Neuronal stem cell (in vitro differentiated cells): ENCODE data around the gene GPS1.
A peak's percentile ranks its signal among the peaks of the same experiment; 100 is the strongest.

Experiments
- DNase-seq: peaks from one replicate; pipeline ENCODE4 v3.0.0-alpha.2; 2013; ENCODE audit warnings: low spot score
- H2AFZ ChIP-seq: one replicate; pipeline ENCODE4 v1.6.1; 2013; ENCODE audit warnings: mild to moderate bottlenecking, low read length, inconsistent platforms
- H2AK5ac ChIP-seq: 2 replicates; pipeline ENCODE4 v1.6.1; 2013; ENCODE audit warnings: low read depth, mild to moderate bottlenecking, inconsistent platforms, low read length, moderate library complexity, mixed read lengths
- H2BK120ac ChIP-seq: 2 replicates; pipeline ENCODE4 v1.6.1; 2013; ENCODE audit warnings: low read depth, mild to moderate bottlenecking, inconsistent platforms, low read length, moderate library complexity, mixed read lengths
- H2BK12ac ChIP-seq: one replicate; pipeline ENCODE4 v1.6.1; 2013; ENCODE audit warnings: low read length, inconsistent platforms
- H2BK15ac ChIP-seq: 2 replicates; pipeline ENCODE4 v1.6.1; 2013; ENCODE audit warnings: mild to moderate bottlenecking, low read length, inconsistent platforms, mixed read lengths
- H2BK5ac ChIP-seq: one replicate; pipeline ENCODE4 v1.6.1; 2013; ENCODE audit warnings: inconsistent platforms, mild to moderate bottlenecking, low read length, moderate library complexity
- H3K14ac ChIP-seq: one replicate; pipeline ENCODE4 v1.6.1; 2013; ENCODE audit warnings: low read length, inconsistent platforms
- H3K18ac ChIP-seq: 2 replicates; pipeline ENCODE4 v1.6.1; 2013; ENCODE audit warnings: low read length, inconsistent platforms
- H3K23ac ChIP-seq: 2 replicates; pipeline ENCODE4 v1.6.1; 2013; ENCODE audit warnings: low read depth, mild to moderate bottlenecking, mixed read lengths, low read length, inconsistent platforms; ENCODE audit not compliant: poor library complexity
- H3K27ac ChIP-seq: replicated peaks from 3 replicates; pipeline ENCODE4 v1.5.1; 2013; ENCODE audit warnings: low read length, inconsistent platforms
- H3K27me3 ChIP-seq, 3 experiments: 2 replicates each; pipeline ENCODE4 v1.6.1; 2013; ENCODE audit warnings: low read length in 3 of 3, mild to moderate bottlenecking in 2 of 3, inconsistent platforms in 1 of 3, low read depth in 1 of 3, mixed read lengths in 1 of 3, moderate library complexity in 1 of 3; ENCODE audit not compliant: control insufficient read depth in 3 of 3, insufficient read depth in 3 of 3
- H3K36me3 ChIP-seq, 2 donors: replicated peaks in 1 of 2; 2 replicates each; pipeline ENCODE4 v1.6.1; 2013; ENCODE audit warnings: low read length in 2 of 2; ENCODE audit not compliant: control insufficient read depth in 2 of 2, insufficient read depth in 2 of 2
- H3K4ac ChIP-seq: 2 replicates; pipeline ENCODE4 v1.6.1; 2013; ENCODE audit warnings: inconsistent platforms, mild to moderate bottlenecking, low read length, moderate library complexity
- H3K4me1 ChIP-seq, 2 donors: 1 replicate in 1 of 2; 2 replicates in 1 of 2; pipeline ENCODE4 v1.6.1; 2013; ENCODE audit warnings: low read length in 2 of 2, low read depth in 1 of 2; ENCODE audit not compliant: control insufficient read depth in 2 of 2, insufficient read depth in 1 of 2
- H3K4me2 ChIP-seq: one replicate; pipeline ENCODE4 v1.6.1; 2013; ENCODE audit warnings: mild to moderate bottlenecking, low read length, inconsistent platforms; ENCODE audit not compliant: insufficient read depth, poor library complexity, severe bottlenecking
- H3K4me3 ChIP-seq, 2 donors: 2 replicates each; pipeline ENCODE4 v1.5.1; 2013; ENCODE audit warnings: low read length in 2 of 2, mild to moderate bottlenecking in 2 of 2, inconsistent platforms in 1 of 2, moderate library complexity in 1 of 2
- H3K79me1 ChIP-seq: one replicate; pipeline ENCODE4 v1.6.1; 2013; ENCODE audit warnings: low read depth, mild to moderate bottlenecking, inconsistent platforms, low read length, moderate library complexity
- H3K9ac ChIP-seq: one replicate; pipeline ENCODE4 v1.6.1; 2013; ENCODE audit warnings: mild to moderate bottlenecking, low read depth, low read length, inconsistent platforms; ENCODE audit not compliant: poor library complexity
- H3K9me3 ChIP-seq, 2 donors: replicated peaks in 1 of 2; 2 replicates each; pipeline versions ENCODE3 to v1.6.1; 2013; ENCODE audit warnings: low read length in 2 of 2, mild to moderate bottlenecking in 2 of 2, inconsistent platforms in 1 of 2, low read depth in 1 of 2, mixed read lengths in 1 of 2, moderate library complexity in 1 of 2; ENCODE audit not compliant: control insufficient read depth in 2 of 2, insufficient read depth in 1 of 2
- H4K8ac ChIP-seq: one replicate; pipeline ENCODE4 v1.6.1; 2013; ENCODE audit warnings: low read depth, mild to moderate bottlenecking, inconsistent platforms, low read length, moderate library complexity
- H4K91ac ChIP-seq: one replicate; pipeline ENCODE4 v1.6.1; 2013; ENCODE audit warnings: low read length, low read depth, mild to moderate bottlenecking, inconsistent platforms; ENCODE audit not compliant: poor library complexity
- WGBS, 2 donors: extraction: QIAGEN DNeasy Blood & Tissue Kit; methylation state at CpG; one replicate each; pipeline ENCODE4 v1.1.7; 2013; ENCODE audit warnings: missing lambda C conversion rate in 2 of 2, mixed read lengths in 1 of 2; ENCODE audit not compliant: insufficient read length in 2 of 2, insufficient replicate concordance in 1 of 2; ENCODE audit errors: extremely low coverage in 2 of 2; 5-methylcytosine and 5-hydroxymethylcytosine counted together

The GPS1 gene

DNA sequence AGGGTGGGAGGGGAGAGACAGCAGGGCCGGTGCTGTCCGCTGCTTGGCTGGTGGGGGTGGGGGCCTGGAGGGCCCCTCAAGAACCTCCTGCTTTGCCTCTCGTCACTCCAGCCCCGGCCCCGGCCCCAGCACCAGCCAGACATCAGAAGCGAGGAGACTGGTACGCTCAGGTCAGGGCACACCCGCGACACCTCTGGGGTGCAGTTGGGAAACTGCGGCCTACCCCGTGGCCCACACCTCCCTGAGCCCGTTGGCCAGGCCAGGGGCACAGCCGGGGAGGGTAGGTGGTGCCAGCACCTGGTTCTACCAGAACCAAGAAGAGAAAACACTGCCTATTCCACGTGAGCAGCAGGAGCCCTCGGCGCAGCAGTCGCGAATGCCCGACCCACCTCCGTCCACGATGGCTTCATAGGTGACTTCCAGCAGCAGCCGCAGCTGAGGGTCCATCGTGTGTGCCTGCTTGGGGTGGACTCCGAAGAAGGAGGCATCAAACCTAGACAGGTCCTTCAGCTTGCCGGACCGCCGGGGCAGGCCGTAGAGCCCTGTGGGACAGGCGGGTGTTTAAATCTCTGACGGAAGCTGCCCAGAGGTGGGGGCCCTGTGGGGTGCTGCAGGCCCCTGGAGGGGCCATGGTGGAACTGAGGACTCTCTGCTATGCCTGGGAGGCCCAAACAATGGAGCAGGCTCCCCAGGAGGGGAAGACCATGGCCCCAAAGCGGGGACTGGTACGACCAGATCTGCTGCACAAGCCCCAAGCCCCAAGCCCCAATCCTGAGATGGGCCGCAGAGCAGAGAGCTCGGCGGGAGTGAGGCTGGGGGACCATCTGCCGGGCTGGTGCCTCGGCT, 43.5 kb downstream of the GPS1 start:
- Histone ChIP-seq H2AK5ac (no peak overlapping the region), H3K4me3 (peak overlapping the region; percentile 52 to 94), H3K27ac (no peak overlapping the region), H2BK15ac (no peak overlapping the region), H3K79me1 (peaks cover 48% of the 10 kb centered on the region), H2BK120ac (no peak overlapping the region), H3K4ac (no peak overlapping the region), H3K4me2 (peak overlapping the region; percentile 87), H4K91ac (no peak overlapping the region), H2BK5ac (peak overlapping the region; percentile 60), H2AFZ (no peak overlapping the region), H4K8ac (no peak overlapping the region), H3K9ac (peak overlapping the region; percentile 98), H3K14ac (peak overlapping the region; percentile 75), H3K27me3 (no peaks in the 10 kb centered on the region), H3K9me3 (no peaks in the 10 kb centered on the region), H3K36me3 (peaks cover 53 to 69% of the 10 kb centered on the region in 2 donors), H3K4me1 (peaks cover 25 to 31% of the 10 kb centered on the region in 2 donors), H3K23ac (peak overlapping the region; percentile 99), H2BK12ac (no peak overlapping the region), H3K18ac (peak overlapping the region; percentile 95)
- DNase-seq = no peak
- no CpG with 5 or more reads among the region's 37 CpGs for WGBS, 2 donors

DNA sequence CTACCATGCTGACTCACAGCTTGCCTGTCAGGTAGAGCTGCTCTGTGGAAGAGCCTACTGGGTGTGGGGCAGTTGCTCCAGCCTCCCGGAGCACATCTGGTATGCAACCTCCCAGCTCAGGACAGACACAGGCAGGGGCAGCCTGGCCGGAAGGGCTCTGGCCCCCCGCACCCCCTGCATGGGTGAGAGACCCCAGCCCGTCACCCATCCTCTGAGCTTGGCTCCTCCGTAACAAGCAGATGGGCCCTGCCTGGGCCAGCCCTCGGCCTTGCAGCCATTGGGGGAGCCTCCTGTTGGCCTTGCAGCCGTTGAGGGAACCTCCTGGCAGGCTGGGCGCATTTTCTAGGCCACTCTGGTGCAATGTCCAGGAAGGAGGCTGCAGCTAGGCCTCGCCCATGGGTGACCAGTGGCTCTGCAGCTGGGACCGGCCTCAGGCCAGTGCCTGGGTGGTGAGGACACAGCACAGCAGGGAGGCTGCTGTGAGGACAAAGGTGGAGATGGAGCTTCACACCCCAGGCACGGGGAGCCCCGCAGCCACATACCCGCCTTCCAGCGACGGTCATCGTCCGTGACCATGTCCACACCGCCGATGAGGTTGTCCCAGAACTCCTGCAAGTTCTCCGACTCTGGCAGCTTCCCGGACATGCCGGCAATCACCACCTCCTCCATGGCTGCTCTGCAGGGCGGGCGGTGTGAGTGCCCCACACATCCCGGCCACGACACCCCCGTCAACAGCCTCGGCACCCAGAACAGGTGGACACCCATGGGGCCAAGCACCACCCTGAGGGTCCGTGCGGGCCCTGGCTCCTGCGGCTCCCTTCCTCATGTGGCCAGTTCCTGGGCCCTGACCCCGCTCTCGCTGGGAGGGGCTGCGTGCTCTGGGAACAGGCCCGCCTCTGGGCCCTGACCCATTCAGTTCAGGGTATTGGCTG, 44.3 kb downstream of the GPS1 start:
- Histone ChIP-seq H3K18ac (peak overlapping the region; percentile 95), H2BK15ac (peak overlapping the region; percentile 58), H3K36me3 (peaks cover 45 to 60% of the 10 kb centered on the region in 2 donors), H2BK12ac (no peak overlapping the region), H3K4me2 (peak overlapping the region; percentile 87), H3K4ac (no peak overlapping the region), H3K9ac (peak overlapping the region; percentile 98), H3K4me3 (peak overlapping the region; percentile 94 to 97), H3K4me1 (peaks cover 29 to 31% of the 10 kb centered on the region in 2 donors), H3K27me3 (no peaks in the 10 kb centered on the region), H2BK120ac (no peak overlapping the region), H3K79me1 (peaks cover 48% of the 10 kb centered on the region), H2AFZ (no peak overlapping the region), H2BK5ac (peak overlapping the region; percentile 60), H4K8ac (no peak overlapping the region), H3K9me3 (peaks cover 0 to 3% of the 10 kb centered on the region in 2 donors), H4K91ac (no peak overlapping the region), H3K14ac (peak overlapping the region; percentile 94), H3K23ac (peak overlapping the region; percentile 99), H3K27ac (no peak overlapping the region), H2AK5ac (peak overlapping the region; percentile 94)
- DNase-seq = no peak
- WGBS, 2 donors = no CpG with 5 or more reads among the region's 35 CpGs

DNA sequence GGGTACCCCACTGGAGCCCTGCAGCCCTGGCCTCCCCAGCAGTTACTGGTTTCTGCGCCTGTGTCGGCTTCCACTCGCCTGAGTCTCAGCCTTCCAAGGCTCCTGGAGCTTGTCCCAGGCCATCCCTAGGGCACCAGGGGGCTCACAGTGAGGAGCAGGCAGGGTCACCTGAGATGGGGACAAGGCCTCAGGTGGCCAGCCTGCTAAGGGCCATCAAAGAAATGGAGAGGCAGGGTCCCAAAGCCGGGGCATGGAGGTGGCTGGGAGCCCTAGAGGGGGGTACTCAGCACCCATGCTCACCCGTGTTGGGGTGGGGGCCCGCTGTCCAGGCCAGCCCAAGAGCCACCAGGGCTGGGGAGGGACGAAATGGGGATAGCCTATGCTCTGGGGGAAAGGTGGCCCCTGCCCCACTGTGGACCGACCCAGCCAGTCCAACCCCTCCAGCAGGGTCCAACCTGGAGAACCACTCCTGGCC, 45.0 kb downstream of the GPS1 start:
- peak overlapping the region; percentile 95 for H3K18ac ChIP-seq
- H3K27ac ChIP-seq = no peak overlapping the region
- no peak overlapping the region for H3K4ac ChIP-seq
- no peak overlapping the region for H2BK12ac ChIP-seq
- peak overlapping the region; percentile 94 to 97 for H3K4me3 ChIP-seq
- no peak overlapping the region for H4K91ac ChIP-seq
- H2BK120ac ChIP-seq = peak overlapping the region; percentile 54
- H3K27me3 ChIP-seq = no peaks in the 10 kb centered on the region
- peaks cover 35 to 37% of the 10 kb centered on the region in 2 donors for H3K4me1 ChIP-seq
- H3K9ac ChIP-seq = peak overlapping the region; percentile 98
- H3K79me1 ChIP-seq = peaks cover 43% of the 10 kb centered on the region
- H3K36me3 ChIP-seq = peaks cover 39 to 53% of the 10 kb centered on the region in 2 donors
- peak overlapping the region; percentile 94 for H3K14ac ChIP-seq
- no peak overlapping the region for H4K8ac ChIP-seq
- H2AFZ ChIP-seq = no peak overlapping the region
- H3K4me2 ChIP-seq = peak overlapping the region; percentile 87
- WGBS, 2 donors = no CpG with 5 or more reads among the region's 8 CpGs
- H3K23ac ChIP-seq = peak overlapping the region; percentile 99
- peaks cover 0 to 3% of the 10 kb centered on the region in 2 donors for H3K9me3 ChIP-seq
- H2BK15ac ChIP-seq = peak overlapping the region; percentile 78
- peak overlapping the region; percentile 99 for H2BK5ac ChIP-seq
- peak overlapping the region; percentile 94 for H2AK5ac ChIP-seq
- no peak for DNase-seq
